K562 (cell line): Measurements from ENCODE around the gene EPOP. TPM values are rescaled to one million over a fixed set of nuclear protein-coding genes. Genes with fewer than 3 reads are reported as not detected.

ENCODE experiments used
- CBFA2T2 ChIP-seq: fragments of 450-650 bp; conservative IDR thresholded peaks from 2 replicates; pipeline ENCODE4 v1.6.1; 2017; ENCODE audit warnings: mild to moderate bottlenecking
- CEBPG ChIP-seq, 3 experiments: fragments of 200-800 bp in 1 of 3; sonication (Bioruptor generic) in 1 of 3; sonication (generic) in 1 of 3; formaldehyde crosslinking in 1 of 3; IDR thresholded peaks in 2 of 3; conservative IDR thresholded peaks in 1 of 3; 2 replicates each; pipeline versions ENCODE4 v1.6.1 to v1.8.0; 2016 to 2022; ENCODE audit warnings: missing compliant biosample characterization in 2 of 3, missing genetic modification characterization in 2 of 3, mild to moderate bottlenecking in 1 of 3, missing genetic modification reagents in 1 of 3
- ESRRB ChIP-seq: fragments of 250-450 bp; sonication (Bioruptor Pico); IDR thresholded peaks from 2 replicates; pipeline ENCODE4 v1.5.0; 2020; ENCODE audit warnings: mild to moderate bottlenecking, moderate library complexity, borderline replicate concordance
- HMGN3 ChIP-seq: IDR thresholded peaks from 2 replicates; pipeline ENCODE4 v1.6.1; 2011; ENCODE audit warnings: borderline replicate concordance, low read depth, mild to moderate bottlenecking, mixed read lengths, low read length; ENCODE audit not compliant: insufficient read length; ENCODE audit errors: extremely low read depth
- RBM25 ChIP-seq: fragments of 200-400 bp; formaldehyde crosslinking; IDR thresholded peaks from 2 replicates; pipeline ENCODE4 v1.6.1; 2018; ENCODE audit warnings: low read length, low read depth, moderate library complexity; ENCODE audit not compliant: severe bottlenecking
- SREBF2 ChIP-seq: sonication (generic); formaldehyde crosslinking; IDR thresholded peaks from 2 replicates; pipeline ENCODE4 v1.4.0; 2020; ENCODE audit warnings: mild to moderate bottlenecking, missing genetic modification reagents
- ZNF124 ChIP-seq: sonication (generic); formaldehyde crosslinking; IDR thresholded peaks from 2 replicates; pipeline ENCODE4 v1.8.1; 2022; ENCODE audit warnings: missing genetic modification reagents
- ZNF224 ChIP-seq: sonication (generic); formaldehyde crosslinking; IDR thresholded peaks from 2 replicates; pipeline ENCODE4 v1.8.0; 2022; ENCODE audit warnings: mild to moderate bottlenecking, missing genetic modification reagents
- ZNF253 ChIP-seq: fragments of 250-450 bp; sonication (Bioruptor Pico); conservative IDR thresholded peaks from 2 replicates; pipeline ENCODE4 v1.6.1; 2021; ENCODE audit warnings: mild to moderate bottlenecking
- ZNF384 ChIP-seq: IDR thresholded peaks from 2 replicates; pipeline ENCODE4 v1.6.1; 2012; ENCODE audit warnings: low read depth, low read length, improper control_type of control experiment
- ZNF407 ChIP-seq: fragments of 450-650 bp; IDR thresholded peaks from 2 replicates; pipeline ENCODE4 v1.6.1; 2016; ENCODE audit warnings: low read depth
- polyA plus RNA-seq, 8 experiments: library from polyadenylated mRNA; depleted of rRNA in 4 of 8; stranded (reverse) in 5 of 8; unstranded in 3 of 8; fragments of >200 nt; fragmentation: Nextera tagmentation in 2 of 8; fragmentation: Illumina TruSeq in 1 of 8; extraction: Ambion mirVana in 2 of 8; extraction: Trizol in 1 of 8; gene quantifications; 2 replicates each; pipeline versions ENCODE4 v1.2.1 to v1.2.3, GENCODE V29; 2011 to 2014; ENCODE audit warnings: inconsistent platforms in 1 of 8, missing spikeins in 1 of 8
- total RNA-seq, 7 experiments: library from RNA; depleted of rRNA in 6 of 7; stranded (reverse); fragments of >200 nt in 6 of 7; fragmentation: Illumina TruSeq in 2 of 7; extraction: Trizol in 2 of 7; gene quantifications; 2 replicates each; pipeline versions ENCODE4 v1.2.1 to v1.2.3, GENCODE V29; 2011 to 2021; ENCODE audit warnings: low replicate concordance in 1 of 7
- TF ChIP-seq, protein P1 (sequence below): fragments of 450-650 bp; IDR thresholded peaks from 2 replicates; pipeline ENCODE4 v1.7.1; 2018; ENCODE audit warnings: mild to moderate bottlenecking, low read depth; ENCODE audit not compliant: partially characterized antibody
- TF ChIP-seq, protein P2 (sequence below): fragments of 450-650 bp; conservative IDR thresholded peaks from 2 replicates; pipeline ENCODE4 v1.6.1; 2016; ENCODE audit warnings: missing genetic modification characterization, low read depth, mild to moderate bottlenecking, control low read depth, missing compliant biosample characterization

Gene EPOP
- total and polyA plus RNA-seq, 9 of the 15 experiments (the other 6 are each of a cell fraction or from before 2014, with no cell fraction given), result 0.41 to 10.6 (median 4.6) TPM

GRCh38 chr17:38676706-38677504 lies 2.1 kb upstream of the EPOP start (continued):
- TF ChIP-seq, protein P1, sequence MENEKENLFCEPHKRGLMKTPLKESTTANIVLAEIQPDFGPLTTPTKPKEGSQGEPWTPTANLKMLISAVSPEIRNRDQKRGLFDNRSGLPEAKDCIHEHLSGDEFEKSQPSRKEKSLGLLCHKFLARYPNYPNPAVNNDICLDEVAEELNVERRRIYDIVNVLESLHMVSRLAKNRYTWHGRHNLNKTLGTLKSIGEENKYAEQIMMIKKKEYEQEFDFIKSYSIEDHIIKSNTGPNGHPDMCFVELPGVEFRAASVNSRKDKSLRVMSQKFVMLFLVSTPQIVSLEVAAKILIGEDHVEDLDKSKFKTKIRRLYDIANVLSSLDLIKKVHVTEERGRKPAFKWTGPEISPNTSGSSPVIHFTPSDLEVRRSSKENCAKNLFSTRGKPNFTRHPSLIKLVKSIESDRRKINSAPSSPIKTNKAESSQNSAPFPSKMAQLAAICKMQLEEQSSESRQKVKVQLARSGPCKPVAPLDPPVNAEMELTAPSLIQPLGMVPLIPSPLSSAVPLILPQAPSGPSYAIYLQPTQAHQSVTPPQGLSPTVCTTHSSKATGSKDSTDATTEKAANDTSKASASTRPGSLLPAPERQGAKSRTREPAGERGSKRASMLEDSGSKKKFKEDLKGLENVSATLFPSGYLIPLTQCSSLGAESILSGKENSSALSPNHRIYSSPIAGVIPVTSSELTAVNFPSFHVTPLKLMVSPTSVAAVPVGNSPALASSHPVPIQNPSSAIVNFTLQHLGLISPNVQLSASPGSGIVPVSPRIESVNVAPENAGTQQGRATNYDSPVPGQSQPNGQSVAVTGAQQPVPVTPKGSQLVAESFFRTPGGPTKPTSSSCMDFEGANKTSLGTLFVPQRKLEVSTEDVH, result no peak
- TF ChIP-seq, protein P2, sequence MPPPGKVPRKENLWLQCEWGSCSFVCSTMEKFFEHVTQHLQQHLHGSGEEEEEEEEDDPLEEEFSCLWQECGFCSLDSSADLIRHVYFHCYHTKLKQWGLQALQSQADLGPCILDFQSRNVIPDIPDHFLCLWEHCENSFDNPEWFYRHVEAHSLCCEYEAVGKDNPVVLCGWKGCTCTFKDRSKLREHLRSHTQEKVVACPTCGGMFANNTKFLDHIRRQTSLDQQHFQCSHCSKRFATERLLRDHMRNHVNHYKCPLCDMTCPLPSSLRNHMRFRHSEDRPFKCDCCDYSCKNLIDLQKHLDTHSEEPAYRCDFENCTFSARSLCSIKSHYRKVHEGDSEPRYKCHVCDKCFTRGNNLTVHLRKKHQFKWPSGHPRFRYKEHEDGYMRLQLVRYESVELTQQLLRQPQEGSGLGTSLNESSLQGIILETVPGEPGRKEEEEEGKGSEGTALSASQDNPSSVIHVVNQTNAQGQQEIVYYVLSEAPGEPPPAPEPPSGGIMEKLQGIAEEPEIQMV (tag), result no peak
- TF ChIP-seq RBM25, result peak; percentile 7
- TF ChIP-seq HMGN3, result no peak
- TF ChIP-seq ESRRB (CRISPR knock-in tag), result no peak
- TF ChIP-seq CEBPG (CRISPR knock-in tag; IDR thresholded peaks at IDR 0.05), result no peak
- TF ChIP-seq CEBPG (tag; conservative IDR thresholded peaks at IDR 0.05 in 1 of 2, IDR thresholded peaks at IDR 0.05 in 1 of 2), result no peak
- TF ChIP-seq ZNF253 (CRISPR knock-in tag), result no peak
- no peak for TF ChIP-seq SREBF2 (CRISPR knock-in tag)
- TF ChIP-seq ZNF407, result no peak
- no peak for TF ChIP-seq ZNF224 (CRISPR knock-in tag)
- 0 out of 2 replicates have a peak, but pooled peaks have one; percentile 11 for TF ChIP-seq CBFA2T2
- TF ChIP-seq ZNF384, result peak; percentile 39; the same call in 1 of the 2 replicates
- TF ChIP-seq ZNF124 (CRISPR knock-in tag), result no peak
